ENCODE results near the gene MRAP2.

The MRAP2 gene, protein sequence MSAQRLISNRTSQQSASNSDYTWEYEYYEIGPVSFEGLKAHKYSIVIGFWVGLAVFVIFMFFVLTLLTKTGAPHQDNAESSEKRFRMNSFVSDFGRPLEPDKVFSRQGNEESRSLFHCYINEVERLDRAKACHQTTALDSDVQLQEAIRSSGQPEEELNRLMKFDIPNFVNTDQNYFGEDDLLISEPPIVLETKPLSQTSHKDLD

DNA sequence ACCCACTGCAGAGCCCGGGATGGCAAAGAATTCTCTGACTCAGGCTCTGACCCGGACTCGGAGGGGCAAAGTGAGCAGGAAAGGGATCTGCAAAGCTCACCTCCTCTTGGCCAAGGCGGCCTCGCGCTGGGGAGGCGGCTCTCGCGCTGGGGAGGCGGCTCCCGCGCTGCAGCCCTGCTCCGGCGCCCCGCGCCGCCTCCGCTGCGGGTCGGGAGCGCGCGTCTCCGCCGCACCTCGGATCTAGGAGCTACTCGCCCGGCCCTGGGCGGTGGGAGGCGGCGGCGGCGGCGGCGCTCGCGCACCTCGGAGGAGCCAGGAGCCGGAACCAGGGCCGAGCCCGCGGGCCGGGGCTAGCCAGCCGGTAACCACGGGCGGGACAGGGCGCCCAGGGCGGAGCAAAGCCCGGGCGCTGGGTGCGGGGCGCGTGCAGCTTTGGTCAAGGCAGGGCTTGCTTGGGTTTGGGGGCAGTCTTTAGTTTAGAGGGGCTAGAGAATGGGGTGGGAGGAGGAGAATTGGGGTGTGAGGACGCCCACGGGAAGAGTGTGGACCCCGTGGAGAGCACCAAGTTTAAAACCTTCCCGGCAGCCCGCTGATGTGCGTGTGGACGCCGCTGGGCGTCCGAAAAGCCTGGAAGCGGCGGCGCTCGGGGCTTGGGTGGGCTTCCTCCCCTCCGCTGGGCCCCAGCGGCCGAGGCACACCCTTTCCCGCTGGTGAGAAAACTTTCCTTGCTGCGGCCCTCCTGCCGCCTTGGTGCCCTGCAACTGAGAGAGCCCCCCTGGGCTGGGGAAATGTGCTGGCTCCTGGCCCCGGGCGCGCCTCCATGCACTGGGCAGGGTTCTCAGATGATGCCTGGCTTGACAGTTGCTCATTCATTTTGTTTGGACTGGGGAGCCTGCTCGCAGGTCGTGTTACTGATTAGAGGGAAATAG lies at the start of gene MRAP2:
Gene MRAP2 (plus strand): TSS at position 250 of the 929 bp plus-strand sequence. CDS start 21,547 bp downstream, outside the sequence.
- DNase-seq (ENCODE audit: low spot score) = no peak

DNA sequence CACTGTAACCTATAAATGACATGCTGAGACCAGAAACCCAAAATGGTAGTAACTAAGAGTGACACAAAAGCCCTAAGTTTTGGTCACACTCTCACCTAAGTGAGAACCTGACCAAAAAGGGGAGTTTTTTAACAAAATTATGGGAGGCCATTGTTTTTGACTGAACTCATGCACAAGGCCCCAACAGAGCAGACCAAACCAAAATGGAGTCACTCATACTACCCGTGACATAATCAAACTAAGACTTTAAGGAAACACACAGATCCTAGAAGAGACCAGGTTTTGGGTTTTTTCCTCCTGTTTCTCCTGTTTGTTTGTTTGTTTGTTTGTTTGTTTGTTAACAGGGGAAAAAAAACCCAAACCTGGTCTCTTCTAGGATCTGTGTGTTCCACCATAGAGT lies 49.2 kb upstream of the MRAP2 start:
- DNase-seq (ENCODE audit: low spot score) = no peak

DNA sequence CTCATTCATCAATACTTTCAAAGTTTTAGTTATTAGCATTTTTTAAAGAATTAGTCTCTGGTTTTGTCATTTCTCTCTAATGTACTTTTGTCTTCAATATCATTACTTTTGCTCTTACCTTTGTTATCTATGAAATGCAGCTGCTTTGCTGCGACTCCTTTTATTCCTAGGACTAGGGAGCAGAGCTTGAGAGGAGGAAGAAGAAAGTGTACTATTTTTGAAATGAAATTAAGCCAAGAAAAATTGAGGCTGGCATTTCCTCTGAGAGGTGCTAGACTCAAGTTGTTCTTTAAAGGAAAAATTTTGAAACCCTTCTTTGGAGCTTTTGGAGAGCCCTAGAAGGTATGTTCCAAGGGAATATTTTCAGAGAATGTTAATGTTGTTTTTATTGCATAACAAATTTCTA lies 48.3 kb upstream of the MRAP2 start:
- DNase-seq (ENCODE audit: low spot score) = no peak

GRCh38 chr6:83985715-83986114 lies 47.9 kb upstream of the MRAP2 start:
- DNase-seq (ENCODE audit: low spot score) = no peak

GRCh38 chr6:83998021-83998584 lies 35.5 kb upstream of the MRAP2 start:
- DNase-seq (ENCODE audit: low spot score) = no peak

GRCh38 chr6:84001119-84001518 lies 32.5 kb upstream of the MRAP2 start:
- no peak for DNase-seq (ENCODE audit: low spot score)

DNA sequence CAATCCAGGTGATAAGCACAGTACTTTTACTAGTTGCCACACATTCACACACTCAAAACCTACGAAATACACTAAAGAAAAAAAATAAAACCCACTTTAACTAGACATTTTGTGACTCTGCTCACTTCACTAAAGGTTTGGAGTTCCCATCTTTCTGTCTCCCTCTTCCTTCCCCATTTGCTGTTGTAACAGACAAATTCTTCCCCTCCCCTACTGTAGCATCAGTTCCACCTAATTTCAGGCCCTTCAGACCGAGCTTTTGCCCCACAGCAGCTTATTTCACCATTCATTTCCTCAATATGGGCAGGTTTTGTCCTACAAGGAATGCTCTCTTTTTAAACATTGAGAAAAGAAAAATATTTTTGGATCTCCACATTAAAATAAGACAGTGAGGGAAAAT lies 31.3 kb upstream of the MRAP2 start:
- no peak for DNase-seq (ENCODE audit: low spot score)

DNA sequence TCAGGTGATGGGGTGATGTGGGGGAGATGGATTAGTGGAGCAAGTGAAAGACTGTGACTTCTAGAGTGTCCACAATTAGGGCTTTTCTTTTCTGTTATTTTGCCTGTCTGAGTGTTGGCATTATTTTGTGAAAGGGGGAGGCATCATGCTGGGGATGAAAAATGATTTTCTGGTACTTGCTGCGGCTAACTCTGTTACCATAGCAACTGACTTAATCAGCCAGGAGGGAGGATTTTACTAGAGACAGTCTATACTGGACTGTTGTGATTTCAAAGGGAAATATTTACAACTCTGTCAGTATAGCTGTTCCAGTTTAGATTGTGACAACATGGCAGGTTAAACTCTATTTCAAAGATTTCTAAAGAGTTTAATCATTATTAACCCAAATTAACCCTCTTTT lies 30.4 kb upstream of the MRAP2 start:
- no peak for DNase-seq (ENCODE audit: low spot score)

GRCh38 chr6:84003654-84004053 lies 29.9 kb upstream of the MRAP2 start:
- no peak for DNase-seq (ENCODE audit: low spot score)

DNA sequence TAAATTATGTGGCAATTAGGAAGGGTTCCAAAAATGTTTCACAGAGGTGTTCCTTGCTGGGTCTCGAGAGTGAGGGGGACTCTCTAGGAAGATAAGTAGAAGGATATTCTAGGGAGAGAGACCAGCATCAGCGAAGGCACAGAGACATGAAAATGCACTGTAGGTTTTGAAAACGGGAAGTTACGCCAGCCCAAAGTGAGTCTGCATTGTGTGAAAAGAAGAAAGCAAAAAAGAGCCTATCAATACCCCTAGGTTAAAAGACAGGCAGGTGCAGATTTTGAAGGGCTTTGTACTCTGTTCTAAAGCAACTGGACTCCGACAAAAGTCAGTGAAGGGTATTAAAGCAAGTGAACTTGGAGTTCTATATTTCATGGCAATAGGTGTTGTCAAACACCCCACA lies 25.7 kb upstream of the MRAP2 start:
- DNase-seq (ENCODE audit: low spot score) = no peak

DNA sequence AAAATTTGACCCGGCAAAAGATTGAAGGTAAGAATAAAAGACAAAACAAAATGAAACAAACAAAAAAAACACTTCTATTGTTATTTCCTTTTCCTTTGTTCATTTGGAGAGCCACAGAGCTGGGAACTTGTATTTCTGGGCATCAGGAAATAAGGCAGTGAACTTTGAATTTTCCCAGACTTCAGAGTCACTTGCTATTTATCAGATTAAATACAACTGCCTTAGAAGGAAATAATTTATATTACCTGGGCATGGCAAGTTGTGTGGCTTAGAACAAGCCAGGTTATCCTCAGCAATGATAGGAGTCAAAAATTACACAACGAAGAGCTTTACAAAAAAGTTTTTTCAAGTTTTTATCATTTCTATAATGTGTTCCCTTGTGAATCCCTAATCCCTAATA lies 20.2 kb upstream of the MRAP2 start:
- no peak for DNase-seq (ENCODE audit: low spot score)

- DNase-seq (ENCODE audit: low spot score) = no peak
Measured at GRCh38 chr6:84013931-84014330, 19.6 kb upstream of the MRAP2 start.

DNA sequence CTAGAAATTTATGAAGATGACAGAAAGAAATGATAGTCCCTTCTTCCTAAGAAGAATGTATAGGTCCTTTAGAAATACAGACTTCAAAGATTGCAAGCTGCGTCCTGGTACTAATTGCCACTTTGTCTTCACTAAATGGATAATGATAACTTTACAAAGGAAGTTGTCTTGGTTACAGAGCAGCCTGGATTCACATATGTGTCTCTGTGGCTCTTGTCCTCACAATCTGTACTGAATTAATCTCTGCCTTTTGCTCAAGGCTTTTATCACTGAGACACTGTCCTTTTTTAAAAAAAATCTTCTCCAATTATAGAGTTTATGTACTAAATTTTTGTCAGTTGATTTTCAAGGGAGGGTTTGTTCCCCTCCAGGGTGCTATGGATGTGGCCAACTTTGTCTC lies 17.5 kb upstream of the MRAP2 start:
- no peak for DNase-seq (ENCODE audit: low spot score)

DNA sequence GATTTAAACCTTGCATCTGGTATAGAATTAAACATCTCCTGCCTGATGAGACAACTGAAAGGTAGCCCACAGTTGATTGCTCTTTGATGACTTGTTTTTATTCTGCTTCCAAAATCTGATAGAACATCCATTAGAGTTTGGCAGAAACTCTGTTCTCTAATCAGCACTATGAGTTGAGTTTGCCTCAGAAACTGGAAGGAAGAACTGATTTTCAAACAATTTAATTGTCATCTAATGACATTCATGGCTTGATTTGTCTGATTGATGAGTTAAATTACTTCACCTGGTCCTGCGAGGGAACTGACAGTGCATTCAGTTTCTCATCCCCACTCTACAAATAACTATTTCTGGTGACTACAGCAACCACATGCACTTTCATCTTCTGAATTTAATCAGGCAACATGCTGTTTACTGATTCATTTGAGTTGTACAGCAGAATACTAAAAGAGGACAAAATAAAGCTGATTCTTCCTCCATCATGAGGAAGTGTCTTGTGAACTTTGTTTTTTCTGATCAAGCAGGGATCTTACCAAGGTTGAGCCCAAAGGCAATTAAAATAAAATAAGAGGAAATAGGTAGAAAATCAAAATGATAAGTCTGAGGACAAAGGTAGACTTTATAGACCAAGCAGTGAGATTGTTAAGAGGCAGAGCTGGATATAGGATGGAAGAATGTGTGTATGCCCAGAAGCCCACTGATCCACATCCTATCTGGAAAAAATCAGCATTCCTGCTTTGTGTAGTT lies 15.7 kb upstream of the MRAP2 start:
- DNase-seq (ENCODE audit: low spot score) = no peak

DNA sequence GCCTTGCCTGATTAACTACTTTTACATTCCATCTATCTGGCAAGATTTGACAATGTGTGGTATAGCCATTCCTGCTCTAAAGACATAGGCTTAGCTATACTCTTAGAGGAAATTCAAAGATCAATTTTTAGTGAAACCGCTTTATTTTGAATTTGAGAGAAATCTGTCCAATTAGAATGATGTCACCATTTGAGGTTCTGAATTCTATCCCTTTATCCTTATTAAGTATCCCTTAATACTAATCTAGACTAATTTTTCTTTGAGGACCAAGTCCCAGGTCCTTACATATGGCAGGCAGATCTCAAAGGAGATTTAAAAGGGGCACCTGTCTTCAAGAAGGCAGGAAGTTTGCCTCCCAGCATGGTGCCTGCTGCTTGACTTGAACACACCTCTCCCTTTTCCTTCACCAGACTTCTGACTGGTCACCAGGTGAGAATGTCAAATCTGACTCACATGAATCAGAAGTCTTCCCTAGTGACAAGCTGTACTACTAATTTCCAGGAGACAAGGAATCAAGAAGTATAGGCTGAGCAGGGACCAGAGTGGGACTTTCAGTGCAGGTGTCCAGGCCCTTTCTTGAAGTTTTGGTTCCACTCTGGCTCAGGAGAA lies 15.0 kb upstream of the MRAP2 start:
- no peak for DNase-seq (ENCODE audit: low spot score)

DNA sequence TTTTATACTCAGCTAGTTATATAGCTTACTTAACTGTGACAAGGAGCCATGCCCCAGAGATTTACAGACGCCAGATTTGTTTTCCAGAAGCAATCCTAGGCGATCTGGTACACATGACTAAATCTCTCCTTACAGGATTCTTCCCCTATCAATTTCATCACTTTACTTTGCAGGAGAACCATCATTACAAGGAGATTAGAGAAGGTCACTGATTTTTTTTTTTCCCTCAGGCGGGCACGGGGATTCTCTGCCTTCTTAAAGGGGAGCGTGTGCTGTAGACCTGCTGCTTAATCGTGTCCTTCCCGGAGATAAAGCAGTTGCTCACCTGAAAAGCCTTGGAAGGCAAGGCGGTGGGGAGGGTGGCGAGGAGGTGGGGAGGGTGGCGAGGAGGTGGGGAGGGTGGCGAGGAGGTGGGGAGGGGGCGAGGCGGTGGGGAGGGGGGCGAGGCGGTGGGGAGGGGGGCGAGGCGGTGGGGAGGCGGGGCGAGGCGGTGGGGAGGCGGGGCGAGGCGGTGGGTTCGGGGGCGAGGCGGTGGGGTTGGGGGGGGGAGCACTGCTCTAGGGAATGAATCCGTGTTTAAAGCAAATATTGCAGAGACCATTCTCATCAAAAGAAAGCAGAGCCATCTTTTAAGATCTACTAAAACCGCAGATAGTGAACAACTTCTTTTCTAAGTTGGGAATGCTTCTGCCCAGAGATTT lies 14.3 kb upstream of the MRAP2 start:
- no peak for DNase-seq (ENCODE audit: low spot score)

- no peak for DNase-seq (ENCODE audit: low spot score)
Measured at GRCh38 chr6:84019842-84020211, 13.7 kb upstream of the MRAP2 start.

GRCh38 chr6:84021625-84022024 lies 11.9 kb upstream of the MRAP2 start:
- DNase-seq (ENCODE audit: low spot score) = no peak

DNA sequence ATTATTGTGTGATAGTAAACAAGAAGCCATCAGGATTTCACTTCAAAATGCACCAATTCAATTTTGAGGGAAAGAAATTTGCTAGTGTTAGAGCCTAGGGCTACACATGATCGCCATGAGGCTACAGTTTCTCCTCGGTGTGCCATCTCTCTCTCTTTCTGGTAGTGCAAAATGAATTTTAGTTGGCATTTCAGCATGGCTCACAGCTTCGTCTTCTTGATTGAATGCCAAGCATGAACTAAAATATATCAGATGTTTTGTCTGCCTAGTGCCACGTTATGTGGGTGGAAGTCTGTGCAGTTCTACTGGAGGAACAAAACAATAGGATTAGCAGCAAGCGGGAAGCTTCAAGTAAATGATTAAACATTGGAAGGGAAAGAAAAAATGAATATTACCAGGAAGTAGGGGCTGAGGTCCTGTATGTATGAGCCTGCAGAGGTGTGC lies 6.8 kb upstream of the MRAP2 start:
- DNase-seq (ENCODE audit: low spot score) = no peak

DNA sequence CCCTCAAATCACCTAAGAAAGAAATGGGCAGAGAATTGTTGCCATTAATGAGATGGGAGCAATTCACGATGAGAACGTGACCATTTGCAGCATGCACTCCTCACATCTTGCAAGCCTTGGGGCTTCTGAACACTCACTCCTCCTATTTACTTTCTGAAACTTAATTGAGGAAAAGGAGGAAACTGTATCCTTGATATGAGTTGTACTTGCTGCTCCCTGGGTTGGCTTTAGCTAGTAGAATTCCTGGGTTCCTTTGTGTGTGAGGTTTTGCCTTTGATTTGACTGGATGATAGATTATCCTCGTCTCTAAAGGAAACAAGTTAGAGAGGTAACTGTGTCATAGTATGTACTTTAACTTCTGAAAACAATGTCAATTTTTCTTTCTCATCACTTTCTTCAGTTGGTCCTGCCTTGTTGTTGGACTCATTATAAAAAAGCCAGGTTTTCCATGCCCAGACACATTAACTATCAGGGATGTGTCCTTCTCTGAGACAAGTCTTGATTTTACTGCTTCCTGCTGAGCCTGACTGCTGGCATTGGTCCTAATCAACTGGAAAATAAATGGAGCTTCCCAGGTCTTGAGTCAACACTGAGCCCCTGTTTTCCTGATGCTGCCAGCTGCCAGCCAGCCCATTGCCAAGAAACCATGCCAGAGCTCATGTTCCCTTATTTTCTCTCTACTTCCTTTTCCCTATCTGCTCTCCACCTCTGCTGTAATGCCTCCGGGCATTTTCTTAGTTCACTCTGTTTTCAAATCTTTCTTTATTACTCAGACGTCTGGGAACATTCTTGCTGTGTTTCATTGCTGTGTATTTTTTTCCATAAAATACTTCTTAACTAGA lies 6.0 kb upstream of the MRAP2 start:
- no peak for DNase-seq (ENCODE audit: low spot score)

DNA sequence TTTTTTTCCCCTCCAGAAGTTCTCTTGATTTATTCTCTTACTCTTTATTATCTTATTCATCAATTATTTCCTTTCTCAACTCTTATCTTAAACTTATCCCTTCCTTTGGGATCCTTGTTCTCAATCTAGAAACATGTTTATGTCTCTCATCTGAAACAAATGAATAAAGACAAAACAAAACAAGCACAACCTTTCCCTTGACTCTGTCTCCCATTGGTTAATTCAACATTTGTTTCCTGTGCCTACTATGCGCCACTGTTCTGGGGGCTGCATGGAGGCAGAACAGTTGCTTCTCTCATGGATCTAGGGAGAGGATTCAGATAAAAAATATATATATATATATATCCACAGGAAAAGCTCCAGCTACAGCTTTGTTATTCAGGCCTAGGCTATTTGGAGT lies 5.2 kb upstream of the MRAP2 start:
- DNase-seq (ENCODE audit: low spot score) = no peak

Measured in CD4-positive, alpha-beta T cell treated with Interleukin-2 at 100 ng/mL for 4 hours (primary cell).